Breast epithelium (tissue), 3 donors: Measurements from ENCODE around the gene KCNMB2.

ENCODE experiments used
- CTCF ChIP-seq, 3 donors: fragments of 450-650 bp; IDR thresholded peaks; one replicate each; pipeline ENCODE4 v1.5.1; 2016 to 2017; ENCODE audit warnings: antibody characterized with exemption in 3 of 3, mild to moderate bottlenecking in 3 of 3, moderate library complexity in 3 of 3
- POLR2AphosphoS5 ChIP-seq, 3 donors: sonication (generic); formaldehyde crosslinking; IDR thresholded peaks; one replicate each; pipeline ENCODE4 v1.6.1; 2017; ENCODE audit warnings: antibody characterized with exemption in 3 of 3

GRCh38 chr3:178870085-178870484 lies 333.8 kb downstream of the KCNMB2 start:
- TF ChIP-seq CTCF (IDR thresholded peaks at IDR 0.05) (no peak), POLR2AphosphoS5 (IDR thresholded peaks at IDR 0.05) (no peak)
